ENCODE data around the gene SLC2A5. TPM values are rescaled to one million over a fixed set of nuclear protein-coding genes. Genes with fewer than 3 reads are reported as not detected.
"Not testable (repeated sequence)": the region's sequence is repeated elsewhere in the genome, so short reads cannot be mapped to it uniquely, and the experiment has no call there.

Gene SLC2A5
- total RNA-seq, 1 experiment from 2014 or later: 0.61 TPM

DNA sequence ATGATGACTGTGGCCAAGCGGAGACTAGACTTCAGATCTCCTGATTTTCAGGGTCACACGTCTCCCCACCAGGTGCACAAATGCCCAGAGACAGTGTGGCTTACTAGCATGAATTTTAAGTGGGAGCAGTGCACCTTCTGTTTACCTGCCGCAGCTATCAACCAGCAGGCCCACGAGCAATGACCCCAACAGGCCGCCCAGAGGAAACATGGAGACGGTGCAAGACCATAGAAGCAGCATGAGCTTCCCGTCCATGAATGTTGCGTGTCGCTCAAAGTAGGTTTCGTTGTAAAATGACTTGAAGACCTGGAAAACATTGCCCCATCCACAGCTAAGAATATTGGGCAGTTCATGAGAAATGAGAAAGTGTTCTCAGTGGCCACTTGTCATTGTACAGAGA, 46.7 kb downstream of the SLC2A5 start:
- Mint-ChIP-seq H3K27me3 (ENCODE audit: insufficient read depth, unreplicated experiment) (no peaks in the 10 kb centered on the region), H3K4me3 (ENCODE audit: unreplicated experiment) (no peak overlapping the region), H3K9me3 (ENCODE audit: unreplicated experiment) (no peaks in the 10 kb centered on the region), H3K36me3 (ENCODE audit: insufficient read depth, unreplicated experiment) (no peaks in the 10 kb centered on the region), H3K27ac (ENCODE audit: low read depth, unreplicated experiment) (no peak overlapping the region), H3K4me1 (ENCODE audit: insufficient read depth, unreplicated experiment) (no peaks in the 10 kb centered on the region)
- intact Hi-C loops (cut with micrococcal nuclease): no loop called here
- TF ChIP-seq, protein P1, sequence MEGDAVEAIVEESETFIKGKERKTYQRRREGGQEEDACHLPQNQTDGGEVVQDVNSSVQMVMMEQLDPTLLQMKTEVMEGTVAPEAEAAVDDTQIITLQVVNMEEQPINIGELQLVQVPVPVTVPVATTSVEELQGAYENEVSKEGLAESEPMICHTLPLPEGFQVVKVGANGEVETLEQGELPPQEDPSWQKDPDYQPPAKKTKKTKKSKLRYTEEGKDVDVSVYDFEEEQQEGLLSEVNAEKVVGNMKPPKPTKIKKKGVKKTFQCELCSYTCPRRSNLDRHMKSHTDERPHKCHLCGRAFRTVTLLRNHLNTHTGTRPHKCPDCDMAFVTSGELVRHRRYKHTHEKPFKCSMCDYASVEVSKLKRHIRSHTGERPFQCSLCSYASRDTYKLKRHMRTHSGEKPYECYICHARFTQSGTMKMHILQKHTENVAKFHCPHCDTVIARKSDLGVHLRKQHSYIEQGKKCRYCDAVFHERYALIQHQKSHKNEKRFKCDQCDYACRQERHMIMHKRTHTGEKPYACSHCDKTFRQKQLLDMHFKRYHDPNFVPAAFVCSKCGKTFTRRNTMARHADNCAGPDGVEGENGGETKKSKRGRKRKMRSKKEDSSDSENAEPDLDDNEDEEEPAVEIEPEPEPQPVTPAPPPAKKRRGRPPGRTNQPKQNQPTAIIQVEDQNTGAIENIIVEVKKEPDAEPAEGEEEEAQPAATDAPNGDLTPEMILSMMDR (IDR thresholded peaks at IDR 0.05; ENCODE audit: unreplicated experiment): no peak
- ChIA-PET POLR2A (interaction anchor here (1.0 kb wide), 1 partner anchor 10 kb away, joined by 4 read pairs; no protein-coding TSS in a partner anchor), CTCF (interaction anchor here (0.6 to 0.7 kb wide), 2 partner anchors 33 to 106 kb away, joined by 3 to 7 read pairs; partner anchors contain the start of gene GPR157)
- BruUV-seq (replicated peaks): no TSS peak
- DNase-seq (ENCODE audit: unreplicated experiment): no peak

DNA sequence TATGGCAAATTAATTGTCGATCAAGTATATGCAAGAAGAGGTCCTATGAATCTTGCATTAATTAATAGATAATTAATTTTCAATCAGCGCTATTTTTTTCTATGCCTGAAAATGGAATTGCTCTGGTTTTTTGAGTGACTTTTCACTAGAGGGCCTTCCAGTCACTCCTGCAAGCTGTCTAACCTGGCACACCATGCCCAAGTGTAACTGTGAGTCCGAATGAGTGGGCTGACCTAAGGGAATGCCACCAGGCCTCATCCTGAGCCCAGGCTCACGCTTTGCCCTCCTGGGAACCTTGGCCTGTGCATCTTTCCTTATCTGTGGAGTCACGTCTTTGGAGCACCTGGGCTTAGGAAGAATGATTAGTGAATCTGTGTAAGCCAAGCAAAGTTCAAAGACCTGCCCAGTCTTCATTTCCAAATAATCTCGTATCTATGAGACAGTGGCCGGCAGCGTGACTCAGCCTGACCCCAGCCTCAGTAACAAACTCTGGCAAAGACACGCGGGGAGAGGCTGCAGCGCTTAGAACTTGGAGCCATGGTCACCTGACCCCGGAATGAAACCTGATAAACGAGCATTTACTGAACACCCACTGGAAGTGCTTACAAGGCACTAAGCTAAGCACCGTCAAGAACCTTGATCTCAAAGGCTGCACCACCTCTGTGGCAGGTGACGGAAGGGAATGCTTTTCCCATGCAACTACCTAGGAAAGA, 47.3 kb downstream of the SLC2A5 start:
- BruUV-seq (replicated peaks); H3K27ac Mint-ChIP-seq (ENCODE audit: low read depth, unreplicated experiment); H3K36me3 Mint-ChIP-seq (ENCODE audit: insufficient read depth, unreplicated experiment); DNase-seq (ENCODE audit: unreplicated experiment); H3K4me3 Mint-ChIP-seq (ENCODE audit: unreplicated experiment); H3K27me3 Mint-ChIP-seq (ENCODE audit: insufficient read depth, unreplicated experiment); H3K4me1 Mint-ChIP-seq (ENCODE audit: insufficient read depth, unreplicated experiment); intact Hi-C loops (cut with micrococcal nuclease); H3K9me3 Mint-ChIP-seq (ENCODE audit: unreplicated experiment); CTCF ChIA-PET: not testable (repeated sequence)
- POLR2A ChIA-PET: interaction anchor here (1.0 kb wide), 1 partner anchor 9 kb away, joined by 4 read pairs; no protein-coding TSS in a partner anchor

DNA sequence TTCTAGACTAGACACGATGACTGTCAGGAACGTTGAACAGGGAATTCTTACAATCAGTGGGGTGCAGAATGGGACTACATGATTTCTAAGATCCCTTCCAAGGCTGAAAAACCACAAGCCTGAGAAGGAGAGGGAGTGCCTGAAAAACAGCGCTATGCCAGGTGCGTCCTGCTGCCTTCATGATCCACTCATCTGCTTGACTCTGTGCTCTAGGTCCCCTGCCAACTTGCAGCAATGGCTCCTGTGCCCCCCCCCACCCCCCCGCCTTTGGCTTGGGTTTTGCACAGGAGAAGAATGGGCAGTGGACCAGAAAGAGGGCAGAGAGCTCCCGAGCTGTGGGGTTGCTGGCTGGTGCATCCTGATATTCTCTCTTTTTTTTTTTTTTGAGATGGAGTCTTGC, 49.1 kb downstream of the SLC2A5 start:
- intact Hi-C loops (cut with micrococcal nuclease): no loop called here
- Mint-ChIP-seq H3K9me3 (ENCODE audit: unreplicated experiment) (no peaks in the 10 kb centered on the region), H3K27me3 (ENCODE audit: insufficient read depth, unreplicated experiment) (no peaks in the 10 kb centered on the region), H3K4me1 (ENCODE audit: insufficient read depth, unreplicated experiment) (no peaks in the 10 kb centered on the region), H3K36me3 (ENCODE audit: insufficient read depth, unreplicated experiment) (no peaks in the 10 kb centered on the region), H3K4me3 (ENCODE audit: unreplicated experiment) (no peak overlapping the region), H3K27ac (ENCODE audit: low read depth, unreplicated experiment) (no peak overlapping the region)
- ChIA-PET CTCF (interaction anchor here (1.6 kb wide), 1 partner anchor 16 kb away, joined by 4 read pairs; no protein-coding TSS in a partner anchor), POLR2A (interaction anchor here (0.7 kb wide), 1 partner anchor 14 kb away, joined by 3 read pairs; no protein-coding TSS in a partner anchor)
- no peak for DNase-seq (ENCODE audit: unreplicated experiment)
- TF ChIP-seq, protein P1 (IDR thresholded peaks at IDR 0.05; ENCODE audit: unreplicated experiment): no peak
- no TSS peak for BruUV-seq (replicated peaks)

DNA sequence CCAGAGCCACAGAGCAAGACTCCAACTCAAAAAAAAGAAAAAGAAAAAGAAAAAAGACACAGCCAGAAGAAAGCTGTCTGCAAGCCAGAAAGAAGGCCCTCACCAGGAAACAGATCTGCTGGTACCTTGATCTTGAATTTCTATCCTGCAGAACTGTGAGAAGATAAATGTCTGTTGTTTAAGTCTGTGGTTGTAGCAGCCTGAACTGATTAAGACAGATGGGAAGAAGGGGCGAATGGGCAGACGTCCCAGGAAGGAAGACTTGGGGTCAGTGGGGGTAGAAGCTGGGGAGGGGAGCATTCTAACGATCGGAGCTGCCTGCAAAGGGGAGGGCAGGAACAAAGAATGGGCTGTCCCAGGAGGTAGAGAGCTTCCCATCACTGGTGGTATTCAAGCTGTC, 49.5 kb downstream of the SLC2A5 start:
- Mint-ChIP-seq H3K4me3 (ENCODE audit: unreplicated experiment) (no peak overlapping the region), H3K9me3 (ENCODE audit: unreplicated experiment) (no peaks in the 10 kb centered on the region), H3K4me1 (ENCODE audit: insufficient read depth, unreplicated experiment) (no peaks in the 10 kb centered on the region), H3K36me3 (ENCODE audit: insufficient read depth, unreplicated experiment) (no peaks in the 10 kb centered on the region), H3K27me3 (ENCODE audit: insufficient read depth, unreplicated experiment) (no peaks in the 10 kb centered on the region), H3K27ac (ENCODE audit: low read depth, unreplicated experiment) (no peak overlapping the region)
- TF ChIP-seq, protein P1 (IDR thresholded peaks at IDR 0.05; ENCODE audit: unreplicated experiment): no peak
- CTCF ChIA-PET: interaction anchor here (1.6 kb wide), 1 partner anchor 15 kb away, joined by 4 read pairs; no protein-coding TSS in a partner anchor
- POLR2A ChIA-PET: interaction anchor here (0.6 to 0.7 kb wide), 2 partner anchors 14 to 15 kb away, joined by 3 read pairs; no protein-coding TSS in a partner anchor
- intact Hi-C loops (cut with micrococcal nuclease): no loop called here
- DNase-seq (ENCODE audit: unreplicated experiment): no peak
- BruUV-seq (replicated peaks): no TSS peak
